GM18502 (cell line): Measurements from ENCODE around the gene ZNF446.

Experiments
- ATAC-seq: cut with Tn5 transposase; IDR thresholded peaks from one replicate; pipeline ENCODE4 v1.9.1; 2021; ENCODE audit warnings: mild to moderate bottlenecking; ENCODE audit not compliant: unreplicated experiment, poor library complexity

ZNF446 gene

GRCh38 chr19:58519355-58520256 is 43.5 kb downstream of the ZNF446 start, which contains the start of gene ZBTB45:
TSS of gene ZBTB45 (minus strand) at chr19:58519810. CDS start at chr19:58517673, 2,137 bp downstream.
- ATAC-seq: peak; percentile 76

GRCh38 chr19:58520257-58520599 is 44.1 kb downstream of the ZNF446 start:
- ATAC-seq: no peak

GRCh38 chr19:58521651-58522050 is 45.5 kb downstream of the ZNF446 start:
- ATAC-seq: no peak

- ATAC-seq: no peak
These were observed 46.6 kb downstream of the ZNF446 start for GRCh38 chr19:58522709-58523108.

- no peak for ATAC-seq
These were observed 53.3 kb downstream of the ZNF446 start for GRCh38 chr19:58529405-58529804.
